HG03280 (cell line): ENCODE measurements around the gene NFATC3.

Experiments
- ATAC-seq: cut with Tn5 transposase; IDR thresholded peaks from one replicate; pipeline ENCODE4 v1.9.1; 2021; ENCODE audit warnings: mild to moderate bottlenecking, moderate library complexity; ENCODE audit not compliant: unreplicated experiment

Gene NFATC3

DNA sequence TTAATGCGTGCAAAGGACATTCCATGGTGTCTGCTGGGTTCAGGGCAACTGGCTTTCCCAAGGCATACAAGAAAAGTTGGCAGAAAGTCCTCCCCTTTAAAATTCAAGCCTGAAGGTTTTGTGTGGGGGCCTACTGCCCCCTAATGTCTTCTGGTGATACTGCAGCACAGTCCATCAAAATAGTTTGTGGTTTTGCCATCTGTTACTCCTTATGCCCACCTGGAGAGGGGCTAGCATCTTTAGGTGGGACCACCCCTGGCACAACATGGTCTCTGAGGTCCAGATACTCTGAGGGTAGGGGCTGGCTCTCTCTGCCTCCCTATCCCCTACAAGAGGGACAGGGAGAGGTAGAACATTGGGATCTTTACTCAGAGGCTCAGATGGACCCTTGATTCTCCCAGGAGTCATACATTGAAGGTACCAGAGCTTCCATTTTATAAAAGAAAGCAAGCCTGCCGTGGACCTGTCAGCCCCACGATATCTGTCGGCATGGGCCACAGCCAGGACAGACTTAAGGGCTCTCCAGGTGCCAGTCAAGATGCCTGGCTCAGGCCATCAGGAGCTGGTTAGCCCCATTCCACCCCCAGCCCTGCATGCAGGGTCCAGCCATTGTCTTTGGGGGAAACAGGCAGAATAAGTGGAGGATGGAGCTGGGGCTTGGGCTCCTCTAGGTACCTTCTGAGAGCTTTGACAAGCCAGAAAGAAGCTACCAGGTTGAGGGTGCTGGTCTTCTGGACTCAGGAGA is 144.4 kb downstream of the NFATC3 start:
- ATAC-seq = no peak

- ATAC-seq = no peak
Measured at GRCh38 chr16:68230176-68230571, 145.0 kb downstream of the NFATC3 start.

GRCh38 chr16:68230956-68231355 is 145.8 kb downstream of the NFATC3 start:
- no peak for ATAC-seq

DNA sequence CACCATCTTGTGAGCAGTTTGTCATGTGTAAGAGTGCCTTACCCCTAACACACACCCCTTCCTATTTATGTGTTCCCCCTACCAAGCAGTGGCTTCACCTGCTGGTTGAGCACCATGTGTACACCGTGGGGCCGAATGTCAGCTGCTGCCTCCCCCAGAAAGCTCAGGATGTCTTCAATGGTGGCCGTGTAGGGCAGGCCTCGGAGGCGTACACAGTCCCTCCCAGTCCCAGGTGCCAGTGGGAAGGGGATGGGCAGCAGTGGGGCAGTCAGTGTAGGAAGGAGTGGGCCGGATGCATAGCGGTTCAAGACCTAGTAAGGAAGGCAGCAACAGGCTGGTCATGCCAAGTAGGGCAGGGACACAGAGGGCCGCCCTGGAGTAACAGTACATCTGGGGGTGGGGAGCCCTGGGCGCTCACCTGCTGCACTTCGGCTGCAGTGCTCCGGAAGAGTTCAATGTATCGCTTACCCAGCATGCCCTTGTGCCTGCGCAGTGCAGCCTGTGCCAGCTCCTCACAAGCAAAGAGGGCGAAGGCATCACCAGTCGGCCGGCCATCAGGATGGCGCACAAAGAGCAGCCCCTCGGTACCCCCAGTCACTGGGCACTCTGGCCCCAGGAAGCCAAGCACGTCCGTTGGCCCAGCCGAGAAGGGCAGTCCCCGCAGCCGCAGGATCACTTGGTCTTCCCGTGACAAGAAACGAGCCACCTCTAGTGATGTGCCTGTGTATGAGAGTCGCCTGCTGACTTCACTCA is 146.4 kb downstream of the NFATC3 start:
- no peak for ATAC-seq

GRCh38 chr16:68232335-68232734 is 147.2 kb downstream of the NFATC3 start:
- ATAC-seq = no peak

DNA sequence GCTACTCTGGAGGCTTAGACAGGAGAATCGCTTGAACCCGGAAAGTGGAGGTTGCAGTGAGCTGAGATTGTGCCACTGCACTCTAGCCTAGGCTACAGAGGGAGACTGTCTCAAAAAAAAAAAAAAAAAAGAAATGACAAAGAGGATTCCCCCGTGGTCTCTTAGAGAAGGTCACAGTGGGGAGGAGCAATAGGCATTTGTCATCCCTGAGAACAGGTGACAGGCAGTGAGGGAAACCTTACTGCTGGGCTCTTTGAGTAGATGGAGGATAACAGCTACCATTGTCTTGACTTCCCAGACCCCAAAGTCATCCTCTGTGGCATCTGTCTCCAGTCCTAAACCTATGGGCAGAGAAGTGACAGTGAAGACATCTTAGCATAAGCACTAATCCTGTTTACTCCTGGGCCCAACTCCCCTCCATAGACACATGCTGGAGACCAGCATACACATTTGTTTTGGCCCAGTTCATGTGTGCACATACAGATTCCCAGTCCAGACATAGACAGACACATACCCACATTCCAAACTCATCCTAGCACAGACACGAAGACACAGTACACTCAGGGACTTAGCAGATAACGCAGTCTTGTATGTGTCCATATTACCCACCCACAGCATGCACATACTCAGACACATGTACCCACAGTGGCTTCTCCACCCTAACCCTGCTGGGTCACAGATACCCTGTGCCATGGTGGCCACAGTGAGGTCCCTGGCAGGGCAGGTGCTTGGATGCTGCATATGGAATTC is 148.1 kb downstream of the NFATC3 start:
- no peak for ATAC-seq

DNA sequence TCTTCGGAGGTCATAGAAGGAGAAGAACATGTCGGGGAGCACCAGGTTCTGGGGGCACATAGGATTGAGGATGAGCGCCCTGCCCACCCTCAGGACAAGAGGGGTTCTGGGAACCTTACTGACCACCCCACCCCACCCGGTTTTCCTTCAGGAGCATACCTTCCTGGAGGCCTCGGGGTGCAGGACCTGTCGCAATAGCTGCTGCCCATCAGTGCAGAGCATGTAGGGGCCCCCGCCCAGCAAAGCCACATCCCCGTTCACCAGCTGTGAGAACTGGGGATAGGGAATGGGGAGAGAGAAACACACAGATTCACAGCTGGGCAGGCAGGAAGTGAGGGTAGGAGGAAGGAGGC is 148.6 kb downstream of the NFATC3 start:
- ATAC-seq = no peak

DNA sequence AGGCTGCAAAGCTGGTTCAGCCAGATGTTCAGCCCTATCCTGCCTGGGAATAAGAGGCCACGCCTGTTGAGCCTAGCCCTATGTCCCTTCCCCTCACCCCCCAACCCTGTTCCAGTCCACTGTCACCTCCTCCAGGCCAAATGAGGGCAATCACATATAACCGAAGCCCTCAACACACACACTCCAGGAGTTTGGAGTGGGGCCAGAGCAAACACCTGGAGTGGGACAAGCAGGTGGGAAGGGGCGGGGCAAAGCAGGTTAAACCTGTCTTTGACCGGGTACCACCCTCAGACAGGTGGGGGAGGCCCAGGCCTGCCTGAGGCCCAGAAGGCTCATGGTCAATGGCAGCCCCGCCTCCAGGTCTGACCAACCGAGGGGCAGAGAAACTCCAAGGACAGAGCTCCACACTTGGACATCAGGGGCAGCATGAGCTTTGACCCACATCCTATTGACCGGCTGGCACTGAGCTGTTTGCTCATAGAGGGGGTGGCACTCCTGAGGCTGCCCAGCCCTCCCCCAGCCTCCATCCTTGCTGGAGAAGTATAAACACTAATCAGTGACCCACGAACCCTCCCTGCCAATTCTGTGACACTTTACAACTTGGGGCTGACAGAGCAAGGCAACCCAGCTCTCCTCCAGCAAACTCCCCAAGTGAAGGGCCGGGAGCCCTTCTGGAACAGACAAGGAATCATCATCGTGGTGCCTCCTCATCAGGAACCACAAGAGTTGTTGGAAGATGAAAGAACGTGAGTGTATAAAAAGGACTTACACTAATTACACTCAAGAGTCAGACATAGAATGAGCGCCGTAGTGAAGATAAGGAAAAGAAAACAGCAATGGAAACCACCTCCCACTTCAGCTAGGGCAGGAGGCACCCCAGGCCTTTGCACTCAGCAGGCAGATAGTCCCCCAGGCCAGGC is 149.3 kb downstream of the NFATC3 start:
- no peak for ATAC-seq

DNA sequence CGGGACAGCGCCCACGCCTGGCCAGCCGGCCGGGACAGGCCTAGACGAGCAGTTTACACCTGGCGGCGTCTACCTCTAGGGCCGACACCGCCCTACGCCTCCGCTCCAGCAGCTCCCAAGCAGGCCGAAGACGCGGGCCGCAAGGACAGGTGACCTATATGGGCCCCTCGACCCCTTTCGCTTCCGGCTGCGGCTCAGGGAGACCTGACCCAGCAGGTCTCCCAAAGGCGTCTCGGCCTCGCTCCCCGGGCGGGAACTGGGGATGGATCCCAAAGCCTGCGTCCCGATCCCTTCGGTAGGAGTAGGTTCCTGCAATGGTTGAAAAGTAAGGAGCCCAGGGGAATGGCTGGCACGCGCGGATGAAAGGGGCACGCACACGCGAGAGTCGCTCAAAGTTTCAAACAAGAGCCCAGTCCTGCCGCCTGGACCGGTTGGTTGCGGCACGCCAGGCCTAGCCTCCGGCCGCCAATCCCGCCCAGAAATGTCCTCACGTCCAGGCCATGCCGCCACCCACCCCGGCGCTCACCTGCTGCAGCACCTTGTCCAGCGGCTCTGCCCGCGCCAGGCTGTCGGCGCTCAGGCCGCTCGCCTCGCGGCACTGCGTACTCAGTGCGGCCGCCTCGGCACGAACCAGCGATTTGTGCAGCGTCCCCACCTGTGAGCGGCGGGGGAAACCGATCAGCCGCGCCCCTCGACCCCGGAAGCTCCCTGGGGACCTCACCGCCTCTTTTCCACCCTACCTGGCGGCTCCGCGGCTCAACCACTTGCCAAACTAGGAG is 150.1 kb downstream of the NFATC3 start:
- no peak for ATAC-seq

- ATAC-seq = no peak
Measured at GRCh38 chr16:68235887-68236136, 150.6 kb downstream of the NFATC3 start, which contains the start of gene ESRP2. TSS of gene ESRP2 (minus strand) at chr16:68236127. CDS start at chr16:68236045, 82 bp downstream.

DNA sequence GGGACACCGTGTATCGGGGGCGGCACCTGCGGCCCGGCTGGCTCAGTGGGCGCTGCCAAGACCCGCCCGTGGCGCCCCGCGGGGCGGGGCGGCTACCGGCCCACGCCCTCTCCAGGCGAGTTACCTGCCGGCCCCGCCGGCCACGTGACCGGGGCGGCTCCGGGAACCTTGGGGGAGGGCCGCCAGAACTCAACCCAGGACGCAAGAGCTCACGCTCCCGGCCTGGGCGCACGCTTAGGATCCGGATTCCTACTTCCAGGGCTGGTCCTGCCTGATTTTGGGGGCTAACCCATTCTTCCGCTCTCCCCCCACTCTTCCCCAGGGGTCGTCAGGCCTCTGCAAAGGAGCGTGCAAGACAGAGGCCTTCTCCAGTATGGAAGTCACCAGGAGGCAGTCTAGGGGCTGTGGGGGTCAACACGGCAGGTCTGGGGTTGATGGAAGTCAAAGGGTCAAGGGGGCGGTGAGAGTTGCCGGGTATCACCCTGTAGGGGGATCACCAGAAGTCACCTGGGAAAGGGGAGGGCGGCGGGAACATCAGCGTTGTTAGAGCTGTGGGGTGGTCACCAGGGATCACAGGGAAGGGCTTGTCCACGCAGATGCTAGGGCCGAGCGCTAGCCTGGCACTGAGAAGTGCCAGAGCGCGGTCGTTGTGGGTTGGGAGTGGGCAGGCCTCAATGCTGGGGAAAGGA is 151.1 kb downstream of the NFATC3 start:
- no peak for ATAC-seq

- ATAC-seq = no peak
Measured at GRCh38 chr16:68236826-68237242, 151.7 kb downstream of the NFATC3 start.

DNA sequence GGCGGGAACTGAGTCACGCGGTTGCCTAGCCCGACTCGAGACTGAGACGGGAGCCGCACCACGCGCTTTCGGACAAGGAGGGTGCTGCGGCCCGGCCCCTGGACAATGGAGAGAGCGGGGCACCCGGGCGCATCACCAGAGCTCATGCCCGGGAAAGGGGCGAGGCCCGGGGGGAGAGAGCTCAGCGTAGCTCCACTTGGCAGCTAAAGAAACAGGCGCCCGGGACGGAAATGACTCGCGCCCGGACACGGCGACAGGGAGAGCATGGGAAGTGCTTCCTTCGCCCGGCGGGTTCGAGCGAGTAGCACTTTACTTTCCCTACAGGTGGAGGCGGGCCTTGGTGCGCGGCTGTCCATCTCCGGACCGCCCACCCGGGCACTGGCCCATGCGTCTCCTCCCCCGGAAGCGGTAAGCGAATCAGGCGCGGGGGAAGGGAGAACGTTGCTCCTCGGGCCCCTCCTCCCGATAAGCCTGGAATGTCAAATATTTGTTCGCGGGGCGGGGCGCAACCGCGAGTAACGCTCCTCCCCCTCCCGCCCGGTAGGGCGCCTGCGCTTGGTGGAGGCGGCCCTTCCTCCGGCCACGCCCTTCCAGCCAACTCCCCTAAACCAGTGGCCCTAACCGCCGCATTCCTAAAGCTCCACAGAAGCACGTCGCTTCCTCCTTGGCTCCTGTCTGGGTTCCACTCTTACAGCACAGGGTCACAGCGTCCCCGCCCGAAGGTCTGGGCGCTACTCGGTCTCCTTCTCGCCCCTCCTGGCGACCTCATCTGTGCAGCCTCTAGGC is 152.3 kb downstream of the NFATC3 start:
- ATAC-seq = peak; percentile 80

DNA sequence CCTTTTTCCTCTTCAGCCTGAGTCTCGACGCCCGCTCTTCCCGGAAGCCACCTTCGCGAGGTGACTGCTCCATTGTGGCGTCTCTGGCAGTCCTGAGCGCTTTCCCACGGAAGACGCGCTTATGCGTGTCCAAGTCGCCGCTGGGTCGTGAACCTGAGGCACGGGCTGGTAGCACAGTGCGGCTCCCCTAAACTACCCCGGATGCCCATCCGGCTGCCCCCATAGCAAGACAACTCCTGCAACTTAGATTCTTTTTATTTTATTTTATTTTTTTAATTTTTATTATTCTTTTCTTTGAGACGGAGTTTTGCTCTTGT is 152.8 kb downstream of the NFATC3 start:
- no peak for ATAC-seq

DNA sequence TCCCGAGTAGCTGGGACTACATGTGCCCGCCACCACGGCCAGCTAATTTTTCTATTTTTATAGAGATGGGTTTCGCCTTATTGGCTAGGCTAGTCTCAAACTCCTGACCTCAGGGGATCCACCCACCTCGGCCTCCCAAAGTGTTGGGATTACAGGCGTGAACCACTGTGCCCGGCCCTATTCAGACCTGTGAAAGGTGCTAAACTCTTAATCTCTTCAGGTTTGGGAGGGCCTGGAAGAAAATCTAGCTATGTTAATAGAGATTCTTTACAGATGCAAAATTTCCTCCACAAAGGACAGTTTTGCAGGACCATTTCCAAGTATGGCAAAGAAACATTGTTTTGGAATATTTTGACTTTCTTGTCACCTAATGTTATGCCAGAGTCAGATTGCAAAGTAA is 156.9 kb downstream of the NFATC3 start:
- no peak for ATAC-seq

GRCh38 chr16:68242926-68243858 is 158.0 kb downstream of the NFATC3 start:
- ATAC-seq = no peak

- no peak for ATAC-seq
Measured at GRCh38 chr16:68244481-68244902, 159.3 kb downstream of the NFATC3 start.
